NT2/D1 (cell line): Measurements from ENCODE around the gene AFDN.

Experiments
- DNase-seq: peaks from one replicate; pipeline ENCODE4 v3.0.0-alpha.2; 2011; ENCODE audit warnings: low read depth, low spot score
- H3K27me3 ChIP-seq: 2 replicates; pipeline ENCODE4 v1.6.0; 2011; ENCODE audit warnings: mild to moderate bottlenecking; ENCODE audit not compliant: insufficient read length, insufficient read depth
- H3K36me3 ChIP-seq: 2 replicates; pipeline ENCODE4 v1.6.1; 2011; ENCODE audit warnings: mild to moderate bottlenecking, low read length, mixed read lengths; ENCODE audit not compliant: insufficient read depth, insufficient read length
- H3K4me1 ChIP-seq: 2 replicates; pipeline ENCODE4 v1.5.1; 2011; ENCODE audit not compliant: insufficient read depth, insufficient read length
- H3K4me3 ChIP-seq: 2 replicates; pipeline ENCODE4 v1.5.1; 2011; ENCODE audit warnings: low read depth; ENCODE audit not compliant: insufficient read length
- H3K9ac ChIP-seq: 2 replicates; pipeline ENCODE4 v1.6.0; 2011; ENCODE audit warnings: low read depth; ENCODE audit not compliant: insufficient read length
- H3K9me3 ChIP-seq: 2 replicates; pipeline ENCODE4 v1.5.1; 2011; ENCODE audit warnings: mild to moderate bottlenecking, low read length; ENCODE audit not compliant: insufficient read depth
- SUZ12 ChIP-seq: IDR thresholded peaks from 2 replicates; pipeline ENCODE4 v1.6.1; 2011; ENCODE audit not compliant: insufficient read length, insufficient read depth; ENCODE audit errors: extremely low read depth
- YY1 ChIP-seq: IDR thresholded peaks from 2 replicates; pipeline ENCODE4 v1.6.1; 2011; ENCODE audit not compliant: insufficient read length, insufficient read depth
- ZNF274 ChIP-seq: IDR thresholded peaks from 2 replicates; pipeline ENCODE4 v1.6.1; 2011; ENCODE audit warnings: mild to moderate bottlenecking, low read depth, low read length

Gene AFDN

DNA sequence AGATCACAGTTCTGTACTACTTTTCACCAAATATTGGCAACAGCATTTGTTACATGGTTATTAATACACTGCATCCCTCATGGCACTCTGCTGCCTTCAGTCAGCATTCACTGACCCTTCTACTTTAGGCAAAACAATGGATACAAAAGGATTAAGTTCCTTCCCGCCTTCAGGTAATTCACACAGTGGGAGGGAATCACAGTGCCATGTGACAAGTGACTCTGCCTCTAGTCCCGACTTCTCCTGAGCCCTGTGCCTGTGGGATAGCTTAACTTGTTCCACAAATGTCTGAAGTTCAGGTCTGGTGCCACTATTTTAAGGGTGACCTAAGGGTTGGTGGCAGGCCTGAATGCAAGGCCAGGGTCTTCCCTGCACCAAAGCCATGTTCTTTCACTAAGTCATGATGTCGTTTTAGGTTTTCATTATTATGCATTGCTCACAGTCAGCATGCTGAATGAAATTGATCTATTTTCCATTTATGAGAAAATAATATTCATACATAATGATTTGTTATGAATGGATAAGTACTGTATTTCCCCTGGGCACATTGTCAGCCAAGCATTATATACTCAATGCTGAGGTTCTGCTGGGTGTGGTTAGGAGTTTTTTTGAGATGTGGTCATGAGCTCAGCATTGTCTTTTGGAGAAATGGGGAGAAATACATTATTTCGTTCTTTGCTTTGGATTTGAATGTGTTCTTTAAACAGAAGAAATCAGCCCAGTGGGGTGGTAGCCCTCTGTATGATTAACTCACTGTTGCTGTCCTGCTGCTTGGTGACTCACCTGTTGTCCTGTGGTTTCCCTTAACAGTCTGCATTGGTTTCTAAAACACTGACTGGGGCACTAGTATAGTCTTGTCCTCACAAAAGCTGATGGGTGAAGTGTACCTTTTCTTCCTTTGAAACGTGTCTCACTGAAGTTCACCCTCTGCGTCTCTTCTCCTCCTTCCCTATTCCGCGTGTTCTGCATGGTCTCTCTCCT lies 66.4 kb downstream of the AFDN start:
- Histone ChIP-seq H3K4me1 (no peaks in the 10 kb centered on the region), H3K4me3 (no peak overlapping the region), H3K36me3 (peaks cover 29% of the 10 kb centered on the region), H3K27me3 (no peaks in the 10 kb centered on the region), H3K9ac (no peak overlapping the region), H3K9me3 (no peaks in the 10 kb centered on the region)
- no peak for TF ChIP-seq ZNF274
- DNase-seq: peak; percentile 57

GRCh38 chr6:167894965-167895364 lies 68.3 kb downstream of the AFDN start:
- peaks cover 40% of the 10 kb centered on the region for H3K36me3 ChIP-seq
- H3K9ac ChIP-seq: no peak overlapping the region
- H3K4me3 ChIP-seq: no peak overlapping the region
- no peaks in the 10 kb centered on the region for H3K9me3 ChIP-seq
- H3K4me1 ChIP-seq: no peaks in the 10 kb centered on the region
- TF ChIP-seq ZNF274 (no peak), SUZ12 (no peak), YY1 (no peak)
- H3K27me3 ChIP-seq: no peaks in the 10 kb centered on the region
- no peak for DNase-seq

DNA sequence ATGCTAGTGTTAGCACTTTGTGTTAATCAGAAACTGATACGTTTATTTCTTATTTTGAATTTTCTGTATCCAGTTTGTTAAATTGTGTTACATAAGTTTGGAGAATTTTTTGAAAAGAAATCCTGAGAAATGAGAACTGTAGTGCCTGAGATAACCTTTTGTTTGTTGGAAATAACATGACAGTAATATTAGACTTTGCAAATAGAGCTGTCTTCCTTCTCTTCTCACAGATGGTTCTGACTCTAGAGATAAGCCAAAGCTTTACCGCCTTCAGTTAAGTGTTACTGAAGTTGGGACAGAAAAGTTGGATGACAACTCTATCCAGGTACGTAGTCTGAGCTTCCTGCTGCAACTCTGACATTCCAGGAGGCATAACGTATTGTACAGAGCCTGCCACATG lies 69.9 kb downstream of the AFDN start:
- Histone ChIP-seq H3K9me3 (no peaks in the 10 kb centered on the region), H3K9ac (no peak overlapping the region), H3K4me1 (no peaks in the 10 kb centered on the region), H3K36me3 (peaks cover 40% of the 10 kb centered on the region), H3K27me3 (no peaks in the 10 kb centered on the region), H3K4me3 (no peak overlapping the region)
- DNase-seq: no peak
- TF ChIP-seq ZNF274 (no peak), YY1 (no peak), SUZ12 (no peak)

- H3K27me3 ChIP-seq: no peaks in the 10 kb centered on the region
- no peak overlapping the region for H3K4me3 ChIP-seq
- no peaks in the 10 kb centered on the region for H3K9me3 ChIP-seq
- peaks cover 52% of the 10 kb centered on the region for H3K36me3 ChIP-seq
- no peak for DNase-seq
- H3K9ac ChIP-seq: no peak overlapping the region
- no peaks in the 10 kb centered on the region for H3K4me1 ChIP-seq
- TF ChIP-seq ZNF274 (no peak), YY1 (no peak), SUZ12 (no peak)
Observed at GRCh38 chr6:167898673-167899311, 72.1 kb downstream of the AFDN start.

DNA sequence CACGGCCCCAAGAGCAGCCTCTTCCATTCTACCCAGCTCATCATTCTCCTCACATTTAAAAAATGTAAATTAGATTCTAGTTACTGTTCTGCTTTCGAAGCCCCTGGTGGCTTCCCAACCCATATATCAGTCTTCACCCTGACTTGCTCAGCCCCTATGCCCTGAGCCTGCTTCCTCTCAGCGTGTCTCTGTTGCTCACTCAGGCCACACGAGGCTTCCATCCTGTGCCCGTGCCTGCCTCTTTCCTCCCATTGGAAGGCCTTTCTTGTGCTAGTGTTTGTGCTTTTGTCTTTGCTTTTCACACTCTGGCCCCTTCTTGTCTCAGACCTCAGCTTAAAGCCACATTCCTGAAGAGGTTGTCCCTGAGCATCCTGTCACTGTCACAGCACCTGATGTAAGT lies 78.1 kb downstream of the AFDN start:
- peaks cover 41% of the 10 kb centered on the region for H3K36me3 ChIP-seq

DNA sequence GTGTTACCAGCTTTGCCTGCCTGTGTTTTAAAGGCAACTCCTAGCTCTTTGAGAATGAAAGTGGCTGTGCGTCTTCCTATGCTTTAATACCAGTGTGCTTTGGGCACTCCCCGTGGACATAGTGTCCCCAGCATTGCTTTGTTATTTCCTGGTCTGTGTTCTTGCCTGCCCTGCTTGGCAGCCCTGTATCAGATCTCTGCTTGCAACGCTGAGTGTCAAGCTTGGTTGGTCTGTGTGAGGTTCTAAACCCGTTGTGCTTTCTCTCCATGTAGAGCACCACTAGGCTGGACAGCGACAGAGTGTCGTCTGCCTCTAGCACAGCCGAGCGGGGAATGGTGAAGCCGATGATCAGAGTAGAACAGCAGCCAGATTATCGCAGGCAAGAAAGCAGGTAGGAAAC lies 80.2 kb downstream of the AFDN start:
- Histone ChIP-seq H3K36me3 (peaks cover 45% of the 10 kb centered on the region), H3K9ac (no peak overlapping the region), H3K27me3 (no peaks in the 10 kb centered on the region), H3K4me1 (no peaks in the 10 kb centered on the region), H3K4me3 (no peak overlapping the region), H3K9me3 (no peaks in the 10 kb centered on the region)
- DNase-seq: no peak
- no peak for TF ChIP-seq ZNF274
- TF ChIP-seq SUZ12: no peak
- TF ChIP-seq YY1: no peak

More for the DNA sequence above, 78.1 kb downstream of the AFDN start:
- Histone ChIP-seq H3K4me3 (no peak overlapping the region), H3K27me3 (no peaks in the 10 kb centered on the region), H3K4me1 (no peaks in the 10 kb centered on the region), H3K9ac (no peak overlapping the region), H3K9me3 (no peaks in the 10 kb centered on the region)
- TF ChIP-seq YY1: no peak
- no peak for TF ChIP-seq SUZ12
- TF ChIP-seq ZNF274: no peak
- DNase-seq: no peak
